ENCODE results near the gene PGAP3. TPM values are rescaled to one million over a fixed set of nuclear protein-coding genes. Genes with fewer than 3 reads are reported as not detected.
A peak's percentile ranks its signal among the peaks of the same experiment; 100 is the strongest.

Gene PGAP3
- total and polyA plus RNA-seq, 4 donors: 15.9 to 39.7 (median 26.4) TPM

GRCh38 chr17:39636927-39637736 lies 50.7 kb downstream of the PGAP3 start, which contains the start of gene STARD3:
STARD3 (plus strand) TSS chr17:39637144; CDS start chr17:39653532, 16,388 bp downstream.
- peak within 1 kb of the TSS; percentile 93 to 97 for H3K27ac ChIP-seq (ENCODE audit: low read depth in 1 of 2, low read length in 1 of 2)
- no peaks in the 10 kb centered on the region for H3K9me3 ChIP-seq (ENCODE audit: control insufficient read depth in 4 of 4, insufficient read depth in 3 of 4, low read length in 3 of 4)
- peaks cover 9 to 36% (median 15%) of the 10 kb centered on the region in 5 donors for H3K4me1 ChIP-seq (ENCODE audit: control insufficient read depth in 5 of 5, insufficient read depth in 5 of 5, low read length in 5 of 5)
- peak within 1 kb of the TSS; percentile 69 for H3K4me3 ChIP-seq
- H3K9ac ChIP-seq (ENCODE audit: insufficient read depth in 1 of 2, low read length in 2 of 2): peak within 1 kb of the TSS; percentile 53 to 72
- peaks cover 0 to 11% (median 1%) of the 10 kb centered on the region in 4 donors for H3K36me3 ChIP-seq (ENCODE audit: control insufficient read depth in 4 of 4, insufficient read depth in 4 of 4, low read length in 4 of 4)
- TF ChIP-seq, protein P1, sequence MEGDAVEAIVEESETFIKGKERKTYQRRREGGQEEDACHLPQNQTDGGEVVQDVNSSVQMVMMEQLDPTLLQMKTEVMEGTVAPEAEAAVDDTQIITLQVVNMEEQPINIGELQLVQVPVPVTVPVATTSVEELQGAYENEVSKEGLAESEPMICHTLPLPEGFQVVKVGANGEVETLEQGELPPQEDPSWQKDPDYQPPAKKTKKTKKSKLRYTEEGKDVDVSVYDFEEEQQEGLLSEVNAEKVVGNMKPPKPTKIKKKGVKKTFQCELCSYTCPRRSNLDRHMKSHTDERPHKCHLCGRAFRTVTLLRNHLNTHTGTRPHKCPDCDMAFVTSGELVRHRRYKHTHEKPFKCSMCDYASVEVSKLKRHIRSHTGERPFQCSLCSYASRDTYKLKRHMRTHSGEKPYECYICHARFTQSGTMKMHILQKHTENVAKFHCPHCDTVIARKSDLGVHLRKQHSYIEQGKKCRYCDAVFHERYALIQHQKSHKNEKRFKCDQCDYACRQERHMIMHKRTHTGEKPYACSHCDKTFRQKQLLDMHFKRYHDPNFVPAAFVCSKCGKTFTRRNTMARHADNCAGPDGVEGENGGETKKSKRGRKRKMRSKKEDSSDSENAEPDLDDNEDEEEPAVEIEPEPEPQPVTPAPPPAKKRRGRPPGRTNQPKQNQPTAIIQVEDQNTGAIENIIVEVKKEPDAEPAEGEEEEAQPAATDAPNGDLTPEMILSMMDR (IDR thresholded peaks at IDR 0.05; ENCODE audit: control extremely low read depth, extremely low read depth): no peak
- 0% methylated on average over 64 to 69 of the region's 69 CpGs for WGBS, 2 donors
- ATAC-seq (ENCODE audit: insufficient read depth, low FRiP score) (peak; percentile 93), DNase-seq (peak; percentile 89 to 95 (median 92))
- no peaks in the 10 kb centered on the region for H3K27me3 ChIP-seq (ENCODE audit: control insufficient read depth in 3 of 3, insufficient read depth in 3 of 3, low read length in 2 of 3)

DNA sequence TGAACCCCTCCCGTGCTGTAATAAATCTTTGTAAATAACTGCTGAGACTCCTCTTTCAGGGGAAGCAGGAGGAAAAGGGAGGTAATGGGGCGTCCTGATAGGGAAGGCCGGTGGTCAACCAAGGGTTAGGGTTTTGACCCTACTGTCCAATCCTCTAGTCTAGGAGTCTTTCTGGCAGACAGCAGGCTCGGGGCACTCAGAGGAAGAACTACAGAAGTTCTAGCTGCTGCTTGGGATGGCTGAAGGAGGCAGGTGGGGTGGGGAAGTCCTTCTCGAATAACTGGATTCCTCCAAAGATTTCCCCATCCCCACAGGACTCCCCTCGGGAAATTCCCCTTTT lies 51.3 kb downstream of the PGAP3 start:
- Histone ChIP-seq H3K9me3 (ENCODE audit: control insufficient read depth in 4 of 4, insufficient read depth in 3 of 4, low read length in 3 of 4) (no peaks in the 10 kb centered on the region), H3K9ac (ENCODE audit: insufficient read depth in 1 of 2, low read length in 2 of 2) (peak overlapping the region; percentile 53 to 66), H3K4me3 (peak overlapping the region; percentile 39), H3K4me1 (ENCODE audit: control insufficient read depth in 5 of 5, insufficient read depth in 5 of 5, low read length in 5 of 5) (peaks cover 9 to 30% (median 15%) of the 10 kb centered on the region in 5 donors), H3K27ac (ENCODE audit: low read depth in 1 of 2, low read length in 1 of 2) (peak overlapping the region; percentile 93 to 97), H3K27me3 (ENCODE audit: control insufficient read depth in 3 of 3, insufficient read depth in 3 of 3, low read length in 2 of 3) (no peaks in the 10 kb centered on the region), H3K36me3 (ENCODE audit: control insufficient read depth in 4 of 4, insufficient read depth in 4 of 4, low read length in 4 of 4) (peaks cover 0 to 11% (median 1%) of the 10 kb centered on the region in 4 donors)
- no peak for DNase-seq
- no peak for ATAC-seq (ENCODE audit: insufficient read depth, low FRiP score)
- TF ChIP-seq, protein P1 (IDR thresholded peaks at IDR 0.05; ENCODE audit: control extremely low read depth, extremely low read depth): no peak
- WGBS, 2 donors: 18 to 23% methylated on average over 6 of the region's 6 CpGs

GRCh38 chr17:39635614-39636176 lies 52.2 kb downstream of the PGAP3 start:
- TF ChIP-seq, protein P1 (IDR thresholded peaks at IDR 0.05; ENCODE audit: control extremely low read depth, extremely low read depth): no peak
- Histone ChIP-seq H3K9me3 (ENCODE audit: control insufficient read depth in 4 of 4, insufficient read depth in 3 of 4, low read length in 3 of 4) (no peaks in the 10 kb centered on the region), H3K4me1 (ENCODE audit: control insufficient read depth in 5 of 5, insufficient read depth in 5 of 5, low read length in 5 of 5) (peaks cover 9 to 28% (median 17%) of the 10 kb centered on the region in 5 donors), H3K27ac (ENCODE audit: low read depth in 1 of 2, low read length in 1 of 2) (no peak overlapping the region), H3K27me3 (ENCODE audit: control insufficient read depth in 3 of 3, insufficient read depth in 3 of 3, low read length in 2 of 3) (no peaks in the 10 kb centered on the region), H3K4me3 (no peak overlapping the region), H3K9ac (ENCODE audit: insufficient read depth in 1 of 2, low read length in 2 of 2) (no peak overlapping the region), H3K36me3 (ENCODE audit: control insufficient read depth in 4 of 4, insufficient read depth in 4 of 4, low read length in 4 of 4) (peaks cover 0 to 11% (median 1%) of the 10 kb centered on the region in 4 donors)
- ATAC-seq (ENCODE audit: insufficient read depth, low FRiP score): no peak
- WGBS, 2 donors: 74 to 91% methylated on average over 8 of the region's 8 CpGs
- DNase-seq: no peak
